Measurements from ENCODE around the gene RHOT1. TPM values are rescaled to one million over a fixed set of nuclear protein-coding genes. Genes with fewer than 3 reads are reported as not detected.
"Not testable (repeated sequence)": the region's sequence is repeated elsewhere in the genome, so short reads cannot be mapped to it uniquely, and the experiment has no call there.

The RHOT1 gene
- polyA plus RNA-seq, 4 donors = 48.1 to 60.9 (median 52.4) TPM

- no peak for DNase-seq (ENCODE audit: low read depth in 4 of 4, low spot score in 3 of 4)
These were observed 18.5 kb upstream of the RHOT1 start for GRCh38 chr17:32123782-32124181.

GRCh38 chr17:32124985-32125847, 17.1 kb upstream of the RHOT1 start:
- no peak for DNase-seq (ENCODE audit: low read depth in 4 of 4, low spot score in 3 of 4)

- DNase-seq (ENCODE audit: low read depth in 4 of 4, low spot score in 3 of 4) = no peak
These were observed 16.5 kb upstream of the RHOT1 start for GRCh38 chr17:32125848-32126153.

- no peak for DNase-seq (ENCODE audit: low read depth in 4 of 4, low spot score in 3 of 4)
These were observed 16.0 kb upstream of the RHOT1 start for GRCh38 chr17:32126325-32126724.

DNA sequence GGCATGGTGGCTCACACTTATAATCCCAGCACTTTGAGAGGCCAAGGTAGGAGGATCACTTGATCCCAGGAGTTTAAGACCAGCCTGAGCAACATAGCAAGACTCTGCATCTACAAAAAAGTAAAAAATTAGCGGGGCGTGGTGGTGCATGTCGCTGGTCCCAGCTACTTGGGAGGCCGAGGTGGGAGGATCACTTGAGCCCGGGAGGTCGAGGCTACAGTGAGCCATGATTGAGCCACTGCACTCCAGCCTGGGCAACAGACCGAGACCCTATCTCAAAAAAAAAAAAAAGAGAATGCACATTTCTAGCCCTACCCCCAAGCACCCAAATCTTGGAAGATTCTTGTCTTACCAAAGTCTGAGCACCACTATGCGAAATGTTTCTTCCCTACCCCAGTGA, 15.6 kb upstream of the RHOT1 start:
- DNase-seq (ENCODE audit: low read depth in 4 of 4, low spot score in 3 of 4) = no peak

DNA sequence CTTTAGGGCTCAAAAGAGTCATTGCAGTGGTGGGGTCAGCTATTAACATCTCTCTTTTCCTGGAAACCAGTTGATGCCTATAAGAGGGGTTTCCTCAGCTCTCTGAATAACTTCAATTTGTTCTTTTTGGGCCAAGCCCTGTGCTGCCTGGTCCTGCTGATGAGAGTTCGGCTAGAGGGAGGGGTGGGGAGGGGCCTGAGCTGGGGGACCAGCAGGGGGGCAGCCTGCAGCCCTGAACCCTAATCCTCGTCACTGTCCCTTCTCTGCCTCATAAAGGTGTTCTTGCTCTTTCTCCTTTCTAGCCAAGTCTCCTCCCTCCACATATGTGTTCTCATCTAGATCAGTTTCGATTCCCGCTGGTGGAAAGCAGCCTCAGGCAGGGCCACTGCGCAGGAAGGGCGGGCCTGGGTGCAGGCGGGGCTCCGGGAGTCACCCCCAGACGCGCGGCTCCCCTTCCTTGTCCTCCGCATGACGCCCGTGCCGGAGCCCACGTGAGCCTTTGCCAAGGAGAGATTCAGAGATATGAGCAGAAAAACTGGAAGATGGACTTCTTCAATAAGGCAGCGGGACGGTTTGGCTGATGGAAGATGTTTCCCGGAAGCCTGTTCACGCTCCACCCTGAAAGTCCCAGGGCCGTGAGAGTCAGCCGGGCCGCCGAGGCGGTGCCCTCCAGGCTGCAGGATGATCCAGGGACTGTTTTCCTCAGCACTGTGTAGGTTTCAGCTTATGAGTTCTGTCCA, 15.0 kb upstream of the RHOT1 start:
- DNase-seq (ENCODE audit: low read depth in 4 of 4, low spot score in 3 of 4) = peak in 1 of 4 donors; percentile 31

DNA sequence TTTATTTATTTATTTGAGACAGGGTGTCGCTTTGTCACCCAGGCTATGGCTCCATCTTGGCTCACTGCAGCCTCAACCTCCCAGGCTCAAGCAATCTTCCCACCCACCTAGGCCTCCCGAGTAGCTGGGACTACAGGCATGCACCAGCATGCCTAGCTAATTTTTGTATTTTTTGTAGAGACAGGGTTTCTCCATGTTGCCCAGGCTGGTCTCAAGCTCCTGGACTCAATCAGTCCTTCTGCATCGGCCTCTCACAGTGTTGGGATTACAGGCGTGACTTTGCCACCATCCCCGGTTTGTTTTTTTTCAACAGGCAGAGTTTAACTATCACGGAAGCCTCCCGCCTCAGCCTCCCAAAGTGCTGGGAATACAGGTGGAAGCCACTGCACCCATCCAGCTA, 13.8 kb upstream of the RHOT1 start:
- not testable (repeated sequence) for DNase-seq (ENCODE audit: low read depth in 4 of 4, low spot score in 3 of 4)

GRCh38 chr17:32135497-32136117, 6.7 kb upstream of the RHOT1 start:
- DNase-seq (ENCODE audit: low read depth in 4 of 4, low spot score in 3 of 4) = not testable (repeated sequence)

GRCh38 chr17:32136856-32137255, 5.4 kb upstream of the RHOT1 start:
- DNase-seq (ENCODE audit: low read depth in 4 of 4, low spot score in 3 of 4) = no peak

GRCh38 chr17:32139504-32139903, 2.8 kb upstream of the RHOT1 start:
- not testable (repeated sequence) for DNase-seq (ENCODE audit: low read depth in 4 of 4, low spot score in 3 of 4)

DNA sequence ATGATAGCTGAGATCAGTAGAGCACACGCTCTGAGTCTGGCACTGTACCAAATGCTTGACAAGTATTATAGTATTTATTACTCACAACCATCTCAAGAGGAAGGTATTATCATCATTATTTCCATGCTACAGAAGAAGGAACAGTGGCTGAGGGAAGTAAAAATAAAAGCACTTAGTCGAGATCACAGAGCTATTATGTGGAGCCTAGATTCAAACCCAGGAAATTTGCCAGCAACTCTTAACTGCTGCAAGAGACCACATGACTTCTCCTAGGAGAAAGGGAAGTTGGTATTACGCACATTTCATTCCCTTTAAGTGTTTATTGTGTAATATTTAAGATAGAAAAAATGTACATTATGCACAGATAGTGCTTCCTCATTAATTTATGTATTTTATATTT, 1.0 kb upstream of the RHOT1 start:
- peak in 1 of 4 donors; percentile 42 for DNase-seq (ENCODE audit: low read depth in 4 of 4, low spot score in 3 of 4)

- no peak for DNase-seq (ENCODE audit: low read depth in 4 of 4, low spot score in 3 of 4)
These were observed 644 bp upstream of the RHOT1 start for GRCh38 chr17:32141679-32142037.

DNA sequence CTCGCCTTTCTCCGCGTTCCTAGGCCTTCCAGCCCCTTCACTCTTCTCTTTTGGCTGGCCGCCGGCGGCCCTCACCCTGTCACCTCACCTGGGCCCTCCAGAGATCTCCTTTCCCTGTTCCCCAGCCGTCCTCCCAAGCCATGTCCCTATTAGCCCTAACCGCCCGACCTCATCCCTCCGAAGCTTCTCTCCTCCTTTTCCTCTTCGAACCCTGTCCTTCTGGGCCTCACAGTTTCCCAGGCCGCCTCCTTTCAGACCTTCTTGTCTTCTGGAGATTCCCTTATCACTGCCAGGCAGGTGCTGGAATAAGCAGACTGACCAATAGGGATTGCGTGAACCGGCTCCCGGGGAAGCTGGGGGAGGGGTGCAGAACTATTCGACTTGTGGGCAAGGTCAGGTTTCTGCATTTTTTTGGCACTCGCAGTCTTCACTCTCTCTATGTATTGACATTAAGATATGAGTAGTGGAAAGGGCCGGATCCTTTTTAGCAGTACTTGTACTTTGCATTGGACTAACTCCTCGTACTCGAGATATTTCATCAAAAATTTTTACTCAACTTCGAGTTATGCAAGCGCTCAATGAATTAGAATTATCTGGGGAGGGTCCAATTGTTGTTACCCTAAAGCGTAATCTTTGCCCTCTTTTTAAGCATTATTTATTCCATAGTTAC, 690 bp downstream of the RHOT1 start:
- peak in 1 of 4 donors; percentile 42 for DNase-seq (ENCODE audit: low read depth in 4 of 4, low spot score in 3 of 4)

GRCh38 chr17:32143527-32143870, 1.2 kb downstream of the RHOT1 start:
- DNase-seq (ENCODE audit: low read depth in 4 of 4, low spot score in 3 of 4) = no peak

GRCh38 chr17:32144442-32144841, 2.1 kb downstream of the RHOT1 start:
- not testable (repeated sequence) for DNase-seq (ENCODE audit: low read depth in 4 of 4, low spot score in 3 of 4)

DNA sequence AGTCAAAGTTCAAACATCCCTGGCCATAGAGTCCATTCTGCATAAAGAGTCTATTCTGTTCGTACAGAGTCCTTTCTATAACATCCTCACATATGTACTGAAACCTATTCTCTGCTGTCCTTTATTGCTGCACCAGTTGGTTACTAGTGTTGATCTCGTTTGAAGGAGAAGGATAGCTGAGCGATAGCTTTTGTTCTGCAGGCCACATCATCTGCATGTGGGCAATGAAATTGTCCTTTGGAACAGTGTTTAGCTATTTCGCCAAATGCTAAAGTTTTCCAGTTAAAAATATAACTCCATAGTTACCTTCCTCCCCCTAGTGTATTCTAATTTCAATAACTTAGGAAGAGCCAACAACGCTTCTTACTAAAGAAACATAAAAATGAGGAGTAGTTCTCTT, 6.0 kb downstream of the RHOT1 start:
- no peak for DNase-seq (ENCODE audit: low read depth in 4 of 4, low spot score in 3 of 4)

- no peak for DNase-seq (ENCODE audit: low read depth in 4 of 4, low spot score in 3 of 4)
These were observed 8.1 kb downstream of the RHOT1 start for GRCh38 chr17:32150358-32150757.

GRCh38 chr17:32152130-32152529, 9.8 kb downstream of the RHOT1 start:
- no peak for DNase-seq (ENCODE audit: low read depth in 4 of 4, low spot score in 3 of 4)

- DNase-seq (ENCODE audit: low read depth in 4 of 4, low spot score in 3 of 4) = no peak
These were observed 13.6 kb downstream of the RHOT1 start for GRCh38 chr17:32155896-32156295.

DNA sequence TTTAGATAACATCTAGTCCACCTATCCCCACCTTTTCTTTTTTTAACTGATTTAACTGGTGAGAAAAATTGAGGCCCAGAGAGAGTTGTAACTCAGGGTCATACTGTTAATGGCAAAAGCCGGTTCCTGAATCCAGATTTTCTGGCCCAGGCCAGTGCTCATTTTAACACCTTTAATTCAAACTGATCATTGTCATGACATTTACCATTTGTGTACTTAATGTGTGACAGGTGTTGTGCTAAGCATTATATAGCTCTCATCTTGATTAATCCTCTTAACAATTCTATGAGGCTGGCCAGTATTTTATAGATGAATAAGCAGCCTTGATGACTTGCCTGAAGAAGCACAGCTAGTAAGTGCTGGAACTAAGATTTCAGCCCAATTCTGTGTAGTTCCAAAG, 14.4 kb downstream of the RHOT1 start:
- DNase-seq (ENCODE audit: low read depth in 4 of 4, low spot score in 3 of 4) = no peak

DNA sequence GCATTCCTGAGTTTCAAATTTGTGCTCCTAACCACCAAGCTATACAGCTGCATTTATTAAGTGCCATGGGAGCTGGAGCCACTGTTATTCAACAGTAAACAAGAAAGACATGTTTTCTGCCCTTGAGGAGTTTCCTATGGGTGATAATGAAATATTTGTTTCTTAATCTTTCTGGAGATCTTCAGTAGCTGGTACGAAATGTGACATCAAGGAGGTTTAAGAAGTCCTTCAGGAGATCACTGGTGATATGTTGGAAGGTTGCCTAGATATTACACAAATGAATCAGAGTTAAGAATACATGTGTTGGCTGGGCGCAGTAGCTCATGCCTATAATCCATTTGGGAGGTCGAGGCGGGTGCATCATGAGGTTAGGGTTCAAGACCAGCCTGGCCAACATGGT, 14.9 kb downstream of the RHOT1 start:
- no peak for DNase-seq (ENCODE audit: low read depth in 4 of 4, low spot score in 3 of 4)
